Tibial nerve (tissue), 4 donors: ENCODE results near the gene ERFE. TPM values are rescaled to one million over a fixed set of nuclear protein-coding genes. Genes with fewer than 3 reads are reported as not detected.

Experiments used
- DNase-seq, 2 donors: peaks; one replicate each; pipeline ENCODE4 v3.0.0-alpha.2; 2019; ENCODE audit warnings: low spot score in 2 of 2
- H3K27ac ChIP-seq, 4 donors: fragments of 200-600 bp; sonication (generic) in 3 of 4; one replicate each; pipeline ENCODE4 v1.5.1; 2017 to 2019; ENCODE audit warnings: mild to moderate bottlenecking in 1 of 4
- H3K27me3 ChIP-seq, 2 donors: fragments of 200-600 bp; sonication (generic) in 1 of 2; one replicate each; pipeline versions ENCODE4 v1.5.1 to v1.6.0; 2017 to 2019
- H3K36me3 ChIP-seq, 3 donors: fragments of 200-600 bp; sonication (generic); one replicate each; pipeline ENCODE4 v1.5.1; 2018 to 2019
- H3K4me1 ChIP-seq, 4 donors: fragments of 200-600 bp; sonication (generic) in 3 of 4; one replicate each; pipeline ENCODE4 v1.5.1; 2017 to 2019
- H3K4me3 ChIP-seq, 4 donors: fragments of 200-600 bp; sonication (generic) in 3 of 4; one replicate each; pipeline ENCODE4 v1.5.1; 2017 to 2019; ENCODE audit warnings: mild to moderate bottlenecking in 1 of 4, moderate library complexity in 1 of 4
- H3K9me3 ChIP-seq, 4 donors: fragments of 200-600 bp; sonication (generic) in 3 of 4; one replicate each; pipeline ENCODE4 v1.5.1; 2017 to 2019
- EP300 ChIP-seq, 2 donors: sonication (generic); formaldehyde crosslinking; IDR thresholded peaks; one replicate each; pipeline ENCODE4 v1.6.1; 2017; ENCODE audit warnings: antibody characterized with exemption in 2 of 2, mild to moderate bottlenecking in 1 of 2
- POLR2A ChIP-seq, 2 donors: fragments of 450-650 bp; IDR thresholded peaks; one replicate each; pipeline ENCODE4 v1.6.1; 2017; ENCODE audit warnings: antibody characterized with exemption in 2 of 2, mild to moderate bottlenecking in 2 of 2, moderate library complexity in 2 of 2
- WGBS, 2 donors: methylation state at CpG; one replicate each; pipeline ENCODE4 v1.1.5; 2018; 5-methylcytosine and 5-hydroxymethylcytosine counted together
- total RNA-seq, 4 donors: library from RNA; depleted of rRNA; stranded (reverse); fragments of >200 nt; gene quantifications; one replicate each; pipeline ENCODE4 v1.1.0, GENCODE V29; 2016
- TF ChIP-seq, protein P1 (sequence below), 5 experiments: fragments of 200-600 bp in 3 of 5; fragments of 450-650 bp in 2 of 5; sonication (generic) in 3 of 5; IDR thresholded peaks; one replicate each; pipeline ENCODE4 v1.5.1; 2016 to 2019; ENCODE audit warnings: antibody characterized with exemption in 5 of 5, mild to moderate bottlenecking in 3 of 5, moderate library complexity in 2 of 5

ERFE gene
- total RNA-seq, 4 donors from 2014 or later: not detected

DNA sequence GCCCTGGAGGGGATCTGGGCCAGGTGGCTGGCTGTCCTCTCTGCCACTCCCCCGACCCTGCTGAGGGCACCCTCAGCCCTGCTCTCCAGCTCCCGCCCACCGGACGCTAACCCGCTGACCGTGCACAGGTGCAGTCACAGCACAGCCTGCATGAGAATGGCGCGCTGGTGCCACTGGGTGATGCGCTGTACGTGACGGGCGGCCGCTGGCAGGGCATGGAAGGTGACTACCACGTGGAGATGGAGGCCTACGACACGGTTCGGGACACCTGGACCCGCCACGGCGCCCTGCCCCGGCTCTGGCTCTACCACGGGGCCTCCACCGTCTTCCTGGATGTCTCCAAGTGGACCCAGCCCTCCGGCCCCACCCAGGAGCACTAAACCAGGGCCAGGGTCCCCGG, 8.1 kb upstream of the ERFE start:
- Histone ChIP-seq H3K27ac (no peak overlapping the region), H3K27me3 (no peaks in the 10 kb centered on the region), H3K4me3 (no peak overlapping the region), H3K4me1 (no peaks in the 10 kb centered on the region), H3K9me3 (no peaks in the 10 kb centered on the region), H3K36me3 (no peaks in the 10 kb centered on the region)
- TF ChIP-seq POLR2A (IDR thresholded peaks at IDR 0.05): no peak
- TF ChIP-seq EP300 (IDR thresholded peaks at IDR 0.05): no peak
- no peak for DNase-seq
- WGBS, 2 donors: 87 to 91% methylated on average over 11 to 12 of the region's 25 CpGs

DNA sequence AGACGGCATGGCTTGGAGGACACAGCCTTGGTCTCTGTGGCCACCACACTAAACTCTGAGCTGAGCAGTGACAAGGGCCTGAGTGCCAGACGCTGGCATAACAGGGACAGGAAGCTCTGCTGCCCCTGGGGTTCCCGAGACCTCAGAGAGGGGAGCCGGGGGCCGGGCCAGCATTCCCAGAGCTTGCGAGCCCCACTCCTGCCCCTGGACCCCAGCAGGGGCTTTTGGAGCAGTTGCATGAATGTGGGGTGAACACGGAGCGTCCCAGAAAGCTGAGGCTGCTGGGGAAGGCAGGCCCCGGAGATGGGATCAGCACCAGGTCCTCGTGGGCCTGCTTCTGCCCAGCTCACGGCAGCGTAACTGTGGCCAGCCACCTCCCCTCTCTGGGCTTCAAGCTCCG, 7.6 kb upstream of the ERFE start:
- H3K36me3 ChIP-seq: no peaks in the 10 kb centered on the region
- H3K4me1 ChIP-seq: no peaks in the 10 kb centered on the region
- no peak for TF ChIP-seq POLR2A (IDR thresholded peaks at IDR 0.05)
- TF ChIP-seq, protein P1, sequence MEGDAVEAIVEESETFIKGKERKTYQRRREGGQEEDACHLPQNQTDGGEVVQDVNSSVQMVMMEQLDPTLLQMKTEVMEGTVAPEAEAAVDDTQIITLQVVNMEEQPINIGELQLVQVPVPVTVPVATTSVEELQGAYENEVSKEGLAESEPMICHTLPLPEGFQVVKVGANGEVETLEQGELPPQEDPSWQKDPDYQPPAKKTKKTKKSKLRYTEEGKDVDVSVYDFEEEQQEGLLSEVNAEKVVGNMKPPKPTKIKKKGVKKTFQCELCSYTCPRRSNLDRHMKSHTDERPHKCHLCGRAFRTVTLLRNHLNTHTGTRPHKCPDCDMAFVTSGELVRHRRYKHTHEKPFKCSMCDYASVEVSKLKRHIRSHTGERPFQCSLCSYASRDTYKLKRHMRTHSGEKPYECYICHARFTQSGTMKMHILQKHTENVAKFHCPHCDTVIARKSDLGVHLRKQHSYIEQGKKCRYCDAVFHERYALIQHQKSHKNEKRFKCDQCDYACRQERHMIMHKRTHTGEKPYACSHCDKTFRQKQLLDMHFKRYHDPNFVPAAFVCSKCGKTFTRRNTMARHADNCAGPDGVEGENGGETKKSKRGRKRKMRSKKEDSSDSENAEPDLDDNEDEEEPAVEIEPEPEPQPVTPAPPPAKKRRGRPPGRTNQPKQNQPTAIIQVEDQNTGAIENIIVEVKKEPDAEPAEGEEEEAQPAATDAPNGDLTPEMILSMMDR (IDR thresholded peaks at IDR 0.05): no peak
- no peak for TF ChIP-seq EP300 (IDR thresholded peaks at IDR 0.05)
- DNase-seq: no peak
- H3K27me3 ChIP-seq: no peaks in the 10 kb centered on the region
- H3K9me3 ChIP-seq: no peaks in the 10 kb centered on the region
- no peak overlapping the region for H3K4me3 ChIP-seq
- 62 to 91% methylated on average over 8 of the region's 13 CpGs for WGBS, 2 donors
- no peak overlapping the region for H3K27ac ChIP-seq

DNA sequence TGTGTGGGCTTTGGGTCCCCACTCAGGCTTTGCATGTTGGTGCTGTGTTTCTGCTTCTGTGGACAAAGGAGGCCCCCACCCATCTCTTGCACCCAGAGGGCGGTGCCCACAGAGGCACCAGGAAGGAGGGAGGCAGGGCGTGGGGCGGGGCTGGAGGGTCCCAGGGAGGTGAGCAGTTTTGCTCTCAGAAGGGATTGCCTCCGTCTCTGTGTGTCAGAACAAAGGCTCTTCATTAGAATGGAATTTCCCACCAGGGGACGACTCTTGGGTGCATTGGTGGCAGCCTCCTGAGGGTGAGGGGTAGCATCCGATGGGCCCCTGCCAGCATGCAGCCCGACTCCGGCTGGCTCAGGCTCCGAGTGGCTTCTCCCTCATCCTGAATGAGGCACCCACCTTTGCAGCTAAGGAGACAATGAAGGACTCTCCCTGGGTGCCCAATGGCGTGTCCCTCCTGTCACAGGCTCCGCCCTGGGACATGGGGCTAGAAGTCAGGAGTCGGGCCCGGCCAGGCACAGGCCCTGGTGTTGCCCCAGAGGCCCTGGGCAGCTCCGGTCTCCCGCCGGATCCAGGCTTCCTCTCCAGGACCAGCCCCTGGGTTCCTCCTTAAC, 7.0 kb upstream of the ERFE start:
- no peaks in the 10 kb centered on the region for H3K4me1 ChIP-seq
- no peaks in the 10 kb centered on the region for H3K9me3 ChIP-seq
- no peak overlapping the region for H3K4me3 ChIP-seq
- no peak for TF ChIP-seq POLR2A (IDR thresholded peaks at IDR 0.05)
- TF ChIP-seq EP300 (IDR thresholded peaks at IDR 0.05): no peak
- TF ChIP-seq, protein P1 (IDR thresholded peaks at IDR 0.05): no peak
- WGBS, 2 donors: 68 to 78% methylated on average over 13 to 16 of the region's 16 CpGs
- H3K27ac ChIP-seq: no peak overlapping the region
- no peaks in the 10 kb centered on the region for H3K27me3 ChIP-seq
- DNase-seq: no peak
- H3K36me3 ChIP-seq: no peaks in the 10 kb centered on the region

DNA sequence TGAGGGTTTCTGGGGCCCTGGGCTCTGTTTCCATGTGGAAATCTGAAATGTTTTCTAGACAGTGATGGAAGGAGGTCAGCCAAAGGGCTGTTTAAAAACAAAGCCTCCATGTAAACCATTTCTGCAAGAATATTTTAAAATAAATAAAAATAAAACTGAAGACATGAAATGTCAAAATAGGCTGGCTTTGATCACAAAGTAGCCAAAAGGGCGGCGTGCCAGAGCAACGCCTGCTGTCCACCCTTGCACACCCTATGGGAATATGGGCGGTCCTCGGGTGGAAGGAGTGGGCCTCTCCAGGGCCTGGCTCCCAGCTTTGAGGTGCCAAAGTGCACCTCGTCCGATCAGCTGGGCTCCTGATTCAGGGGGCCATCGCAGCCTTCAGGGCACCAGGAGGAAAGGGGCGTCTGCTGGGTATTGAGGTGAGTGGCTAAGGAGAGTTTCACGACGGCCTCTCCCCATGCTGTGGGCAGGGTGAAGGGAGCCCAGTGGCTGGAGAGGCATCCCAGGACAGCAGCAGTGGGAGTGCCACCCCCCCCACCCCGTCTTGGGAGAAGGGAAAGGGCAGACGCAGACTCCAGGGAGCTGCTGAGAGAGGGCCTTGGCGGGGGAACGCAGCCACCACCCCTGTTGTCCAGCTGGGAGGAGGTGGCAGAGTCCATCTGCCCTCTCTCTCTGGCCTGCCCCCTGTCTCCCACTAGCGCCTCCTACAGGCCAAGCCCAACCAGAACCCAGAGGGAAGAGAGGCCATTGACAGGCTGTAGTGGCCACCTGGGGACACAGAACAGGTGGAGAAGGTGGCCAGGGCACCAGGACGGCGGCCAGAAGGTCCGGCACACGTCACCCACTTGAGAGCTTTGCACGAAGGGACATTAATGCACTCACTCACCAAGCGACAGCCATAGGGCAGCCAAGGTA, 5.7 kb upstream of the ERFE start:
- Histone ChIP-seq H3K36me3 (no peaks in the 10 kb centered on the region), H3K27ac (no peak overlapping the region), H3K27me3 (peaks cover 0 to 2% of the 10 kb centered on the region in 2 donors), H3K4me3 (no peak overlapping the region), H3K9me3 (no peaks in the 10 kb centered on the region), H3K4me1 (peaks cover 0 to under 1% (median 0%) of the 10 kb centered on the region in 4 donors)
- DNase-seq: no peak
- 78 to 84% methylated on average over 19 to 22 of the region's 22 CpGs for WGBS, 2 donors
- TF ChIP-seq, protein P1 (IDR thresholded peaks at IDR 0.05): no peak
- no peak for TF ChIP-seq POLR2A (IDR thresholded peaks at IDR 0.05)
- no peak for TF ChIP-seq EP300 (IDR thresholded peaks at IDR 0.05)

DNA sequence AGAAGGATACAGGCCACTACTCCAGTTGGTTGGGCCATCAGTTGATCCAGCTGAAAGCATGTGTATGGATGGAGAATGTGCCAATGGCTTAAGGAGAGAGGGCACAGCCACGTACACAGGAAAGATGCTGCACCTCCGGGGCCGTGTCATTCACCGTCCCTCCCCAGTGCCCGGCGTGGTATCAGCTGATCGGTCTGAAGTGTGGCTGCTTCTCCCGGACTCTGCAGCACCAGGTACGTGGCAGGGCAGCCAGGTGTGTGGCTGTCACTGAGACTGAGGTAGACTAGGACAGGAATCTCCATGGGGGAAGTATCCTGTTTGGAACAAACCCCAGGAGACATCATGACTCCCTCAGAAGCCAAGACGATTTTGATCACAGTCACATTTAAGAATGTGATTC, 4.2 kb upstream of the ERFE start:
- Histone ChIP-seq H3K36me3 (no peaks in the 10 kb centered on the region), H3K27ac (no peak overlapping the region), H3K27me3 (peaks cover 0 to 14% of the 10 kb centered on the region in 2 donors), H3K9me3 (no peaks in the 10 kb centered on the region), H3K4me1 (peaks cover 0 to 14% (median 4%) of the 10 kb centered on the region in 4 donors), H3K4me3 (no peak overlapping the region)
- 86 to 90% methylated on average over 9 to 10 of the region's 10 CpGs for WGBS, 2 donors
- TF ChIP-seq EP300 (IDR thresholded peaks at IDR 0.05): no peak
- TF ChIP-seq, protein P1 (IDR thresholded peaks at IDR 0.05): no peak
- no peak for TF ChIP-seq POLR2A (IDR thresholded peaks at IDR 0.05)
- DNase-seq: no peak
